A549 (cell line): ENCODE results near the gene QKI. TPM values are rescaled to one million over a fixed set of nuclear protein-coding genes. Genes with fewer than 3 reads are reported as not detected.

Experiments used
- ATAC-seq, 2 experiments: fragments of 200-7000 bp in 1 of 2; fragments of >200 bp in 1 of 2; cut with Nextera tagmentation in 1 of 2; cut with Tn5 transposase in 1 of 2; 3 replicates each; pipeline versions ENCODE4 v1.8.0 to v1.9.1; 2018 to 2020; ENCODE audit warnings: mild to moderate bottlenecking in 1 of 2, moderate library complexity in 1 of 2
- CTCF ChIA-PET: fragments of 300-600 bp; sonication (Branson Sonifier 250); formaldehyde crosslinking; extraction: SDS; loops from one replicate; lab custom pipeline; 2021; ENCODE audit warnings: antibody characterized with exemption, inconsistent platforms; lab: Yijun Ruan, JAX
- POLR2A ChIA-PET: fragments of 350-600 bp; formaldehyde crosslinking; extraction: SDS; loops from one replicate; lab custom pipeline; 2021; ENCODE audit warnings: antibody characterized with exemption, inconsistent platforms; lab: Yijun Ruan, JAX
- DNase-seq, 2 experiments: peaks; one replicate each; pipeline versions ENCODE4 v3.0.0 to v3.0.0-alpha.2; 2011 to 2016; ENCODE audit warnings: low read depth in 1 of 2, low spot score in 1 of 2
- FAIRE-seq: peaks from 2 replicates; lab custom pipeline; 2011; peaks lifted over from hg19 to GRCh38; lab: Jason Lieb, UNC
- H3K27ac ChIP-seq, 2 experiments: fragments of >200 bp; sonication (Bioruptor Twin); formaldehyde crosslinking; 3 replicates each; pipeline ENCODE4 v1.5.1; 2016 to 2017
- H3K4me1 ChIP-seq: fragments of >200 bp; sonication (Bioruptor Twin); formaldehyde crosslinking; 3 replicates; pipeline ENCODE4 v1.6.1; 2016
- H3K4me2 ChIP-seq: fragments of >200 bp; sonication (Bioruptor Twin); formaldehyde crosslinking; 3 replicates; pipeline ENCODE4 v1.6.1; 2016
- H3K4me3 ChIP-seq: fragments of >200 bp; sonication (Bioruptor Twin); formaldehyde crosslinking; 3 replicates; pipeline ENCODE4 v1.5.1; 2016
- H3K9me3 ChIP-seq: fragments of >200 bp; sonication (Bioruptor Twin); formaldehyde crosslinking; 3 replicates; pipeline ENCODE4 v1.6.1; 2016
- CBX2 ChIP-seq: fragments of 200-600 bp; sonication (generic); IDR thresholded peaks from 2 replicates; pipeline ENCODE4 v1.6.1; 2016; ENCODE audit warnings: low read depth, mild to moderate bottlenecking, borderline replicate concordance
- CEBPB ChIP-seq, 2 experiments: fragments of >200 bp in 1 of 2; sonication (Bioruptor Twin) in 1 of 2; formaldehyde crosslinking in 1 of 2; IDR thresholded peaks; 2 replicates each; pipeline ENCODE4 v1.6.1; 2012 to 2016
- CHD2 ChIP-seq: fragments of 150-350 bp; IDR thresholded peaks from 2 replicates; pipeline ENCODE4 v1.6.1; 2014; ENCODE audit warnings: low read length; ENCODE audit not compliant: partially characterized antibody
- CHD4 ChIP-seq: fragments of 200-600 bp; sonication (generic); IDR thresholded peaks from 2 replicates; pipeline ENCODE4 v1.6.1; 2016; ENCODE audit warnings: antibody characterized with exemption, mild to moderate bottlenecking, borderline replicate concordance
- EP300 ChIP-seq, 2 experiments: fragments of >200 bp; sonication (Bioruptor Twin); formaldehyde crosslinking; IDR thresholded peaks; 2 replicates in 1 of 2; 3 replicates in 1 of 2; pipeline ENCODE4 v1.6.1; 2016 to 2017
- ESRRA ChIP-seq: fragments of 150-350 bp; IDR thresholded peaks from 2 replicates; pipeline ENCODE4 v1.6.1; 2014; ENCODE audit warnings: mild to moderate bottlenecking, low read length, borderline replicate concordance
- FOSL2 ChIP-seq, 2 experiments: fragments of 450-650 bp in 1 of 2; fragments of >200 bp in 1 of 2; sonication (Bioruptor Twin) in 1 of 2; formaldehyde crosslinking; IDR thresholded peaks; 2 replicates each; pipeline versions ENCODE4 v1.5.0 to v1.6.1; 2016 to 2020; ENCODE audit warnings: mild to moderate bottlenecking in 1 of 2, moderate library complexity in 1 of 2
- GATA3 ChIP-seq: IDR thresholded peaks from 2 replicates; pipeline ENCODE4 v1.6.1; 2012; ENCODE audit warnings: borderline replicate concordance
- HOXB13 ChIP-seq: fragments of 250-450 bp; sonication (Bioruptor Pico); IDR thresholded peaks from 2 replicates; pipeline ENCODE4 v1.5.0; 2020; ENCODE audit warnings: low read depth, mild to moderate bottlenecking, moderate library complexity
- HOXB5 ChIP-seq: fragments of 250-450 bp; sonication (Bioruptor Pico); IDR thresholded peaks from 2 replicates; pipeline ENCODE4 v1.5.0; 2020; ENCODE audit warnings: mild to moderate bottlenecking, moderate library complexity
- JUN ChIP-seq, 2 experiments: fragments of >200 bp; sonication (Bioruptor Twin); formaldehyde crosslinking; IDR thresholded peaks; 2 replicates in 1 of 2; 3 replicates in 1 of 2; pipeline ENCODE4 v1.6.1; 2016 to 2017
- KDM5A ChIP-seq: fragments of 200-600 bp; sonication (generic); IDR thresholded peaks from 2 replicates; pipeline ENCODE4 v1.6.1; 2016; ENCODE audit warnings: antibody characterized with exemption, mild to moderate bottlenecking
- MYC ChIP-seq: IDR thresholded peaks from 2 replicates; pipeline ENCODE4 v1.6.1; 2012; ENCODE audit warnings: mild to moderate bottlenecking, inconsistent platforms, low read length, improper control_type of control experiment, borderline replicate concordance
- PHF8 ChIP-seq: fragments of 200-600 bp; sonication (generic); IDR thresholded peaks from 2 replicates; pipeline ENCODE4 v1.6.1; 2016; ENCODE audit warnings: low read depth, mild to moderate bottlenecking, antibody characterized with exemption, moderate library complexity, borderline replicate concordance
- POLR2AphosphoS2 ChIP-seq: conservative IDR thresholded peaks from 2 replicates; pipeline ENCODE4 v1.6.1; 2012; ENCODE audit warnings: low read length, improper control_type of control experiment, inconsistent platforms
- RAD21 ChIP-seq, 2 experiments: fragments of >200 bp in 1 of 2; sonication (Bioruptor Twin) in 1 of 2; formaldehyde crosslinking in 1 of 2; IDR thresholded peaks in 1 of 2; conservative IDR thresholded peaks in 1 of 2; 2 replicates in 1 of 2; 3 replicates in 1 of 2; pipeline ENCODE4 v1.6.1; 2012 to 2018; ENCODE audit warnings: inconsistent platforms in 1 of 2
- TFCP2L1 ChIP-seq: fragments of 250-450 bp; sonication (Bioruptor Pico); IDR thresholded peaks from 2 replicates; pipeline ENCODE4 v1.5.0; 2021; ENCODE audit warnings: mild to moderate bottlenecking
- USF2 ChIP-seq: fragments of 450-650 bp; IDR thresholded peaks from 2 replicates; pipeline ENCODE4 v1.6.1; 2014; ENCODE audit warnings: antibody characterized with exemption
- ZSCAN20 ChIP-seq: fragments of 250-450 bp; sonication (Bioruptor Pico); IDR thresholded peaks from 2 replicates; pipeline ENCODE4 v1.8.0; 2022; ENCODE audit warnings: mild to moderate bottlenecking, moderate library complexity
- WGBS: methylation state at CpG from one replicate; pipeline ENCODE4 v1.1.6; 2017; ENCODE audit errors: missing lambda C conversion rate; 5-methylcytosine and 5-hydroxymethylcytosine counted together
- polyA plus RNA-seq, 4 experiments: library from polyadenylated mRNA; depleted of rRNA in 3 of 4; stranded (reverse); fragments of >200 nt; fragmentation: RNase III in 1 of 4; extraction: RNeasy Plus Mini Kit Qiagen cat#74134 plus additional on column Dnase treatment in 1 of 4; gene quantifications; 2 replicates in 3 of 4; 3 replicates in 1 of 4; pipeline ENCODE4 v1.2.3, GENCODE V29; 2011 to 2017
- TF ChIP-seq, protein P1 (sequence below): fragments of >200 bp; sonication (Bioruptor Twin); formaldehyde crosslinking; IDR thresholded peaks from 2 replicates; pipeline ENCODE4 v1.6.1; 2016
- TF ChIP-seq, protein P2 (sequence below): fragments of 200-600 bp; sonication (generic); IDR thresholded peaks from 2 replicates; pipeline ENCODE4 v1.6.1; 2016; ENCODE audit warnings: antibody characterized with exemption, mild to moderate bottlenecking, moderate library complexity
- TF ChIP-seq, protein P3 (sequence below): IDR thresholded peaks from 2 replicates; pipeline ENCODE4 v1.6.1; 2012

Gene QKI
- polyA plus RNA-seq, 2 of the 4 experiments (the other 2 are of a cell fraction), result 71.9 to 98.2 TPM

DNA sequence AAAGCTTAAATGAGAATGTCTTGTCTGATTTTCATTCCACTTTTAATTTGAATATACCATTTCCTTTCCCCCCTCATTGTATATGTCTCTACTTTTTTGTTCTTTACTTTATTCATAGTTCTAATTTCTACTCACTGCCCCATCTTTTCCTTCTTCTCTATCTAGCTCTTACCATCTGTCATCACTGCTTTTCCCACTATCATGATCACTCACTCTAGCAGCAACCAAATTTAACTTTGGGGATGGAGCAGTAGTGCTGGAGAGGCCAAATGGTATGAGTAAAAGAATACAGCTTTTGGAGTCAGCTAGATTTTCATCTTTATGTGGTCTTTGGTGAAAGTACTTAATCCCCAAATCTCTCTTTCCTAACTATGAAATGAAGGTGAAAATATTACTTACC lies 25.5 kb downstream of the QKI start:
- TF ChIP-seq POLR2AphosphoS2 (no peak), MYC (no peak), HOXB5 (CRISPR knock-in tag) (no peak), CHD4 (no peak)
- TF ChIP-seq, all 56 proteins: peak for 0
- no peak for FAIRE-seq
- Histone ChIP-seq H3K4me1 (peaks cover 10% of the 10 kb centered on the region; the same call in 2 of the 3 replicates), H3K4me3 (no peak overlapping the region), H3K9me3 (no peaks in the 10 kb centered on the region), H3K27ac (no peak overlapping the region), H3K4me2 (no peak overlapping the region)
- DNase-seq, result no peak
- CTCF ChIA-PET, result no interaction called here
- POLR2A ChIA-PET, result no interaction called here
- ATAC-seq, result no peak

DNA sequence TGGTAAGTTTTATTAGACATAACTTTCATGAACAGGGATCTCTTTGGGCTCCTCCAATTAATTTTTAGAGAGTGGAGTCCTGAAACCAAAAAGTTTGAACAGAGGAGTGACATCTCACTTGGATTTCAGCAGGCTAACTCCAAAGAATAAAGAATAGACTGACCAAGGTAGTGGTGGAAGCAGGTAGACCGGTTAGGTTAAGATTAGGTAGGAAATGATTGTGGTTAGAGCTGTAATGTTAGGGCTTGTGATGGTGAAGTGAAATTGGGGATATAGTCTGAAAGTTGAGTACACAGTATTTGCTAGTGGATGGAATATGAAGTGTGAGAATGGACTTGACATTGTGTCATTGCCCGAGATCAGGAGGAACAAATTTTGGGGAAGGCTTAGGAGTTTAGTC lies 27.8 kb downstream of the QKI start:
- CTCF ChIA-PET, result no interaction called here
- FAIRE-seq (no peak), DNase-seq (no peak), ATAC-seq (no peak)
- H3K4me2 ChIP-seq, result no peak overlapping the region
- H3K27ac ChIP-seq, result no peak overlapping the region
- no peaks in the 10 kb centered on the region for H3K9me3 ChIP-seq
- TF ChIP-seq, protein P1, sequence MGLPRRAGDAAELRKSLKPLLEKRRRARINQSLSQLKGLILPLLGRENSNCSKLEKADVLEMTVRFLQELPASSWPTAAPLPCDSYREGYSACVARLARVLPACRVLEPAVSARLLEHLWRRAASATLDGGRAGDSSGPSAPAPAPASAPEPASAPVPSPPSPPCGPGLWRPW, result no peak
- no peak for TF ChIP-seq USF2
- no peak for TF ChIP-seq ZSCAN20 (CRISPR knock-in tag)
- no peak for TF ChIP-seq CHD2
- TF ChIP-seq, protein P2, sequence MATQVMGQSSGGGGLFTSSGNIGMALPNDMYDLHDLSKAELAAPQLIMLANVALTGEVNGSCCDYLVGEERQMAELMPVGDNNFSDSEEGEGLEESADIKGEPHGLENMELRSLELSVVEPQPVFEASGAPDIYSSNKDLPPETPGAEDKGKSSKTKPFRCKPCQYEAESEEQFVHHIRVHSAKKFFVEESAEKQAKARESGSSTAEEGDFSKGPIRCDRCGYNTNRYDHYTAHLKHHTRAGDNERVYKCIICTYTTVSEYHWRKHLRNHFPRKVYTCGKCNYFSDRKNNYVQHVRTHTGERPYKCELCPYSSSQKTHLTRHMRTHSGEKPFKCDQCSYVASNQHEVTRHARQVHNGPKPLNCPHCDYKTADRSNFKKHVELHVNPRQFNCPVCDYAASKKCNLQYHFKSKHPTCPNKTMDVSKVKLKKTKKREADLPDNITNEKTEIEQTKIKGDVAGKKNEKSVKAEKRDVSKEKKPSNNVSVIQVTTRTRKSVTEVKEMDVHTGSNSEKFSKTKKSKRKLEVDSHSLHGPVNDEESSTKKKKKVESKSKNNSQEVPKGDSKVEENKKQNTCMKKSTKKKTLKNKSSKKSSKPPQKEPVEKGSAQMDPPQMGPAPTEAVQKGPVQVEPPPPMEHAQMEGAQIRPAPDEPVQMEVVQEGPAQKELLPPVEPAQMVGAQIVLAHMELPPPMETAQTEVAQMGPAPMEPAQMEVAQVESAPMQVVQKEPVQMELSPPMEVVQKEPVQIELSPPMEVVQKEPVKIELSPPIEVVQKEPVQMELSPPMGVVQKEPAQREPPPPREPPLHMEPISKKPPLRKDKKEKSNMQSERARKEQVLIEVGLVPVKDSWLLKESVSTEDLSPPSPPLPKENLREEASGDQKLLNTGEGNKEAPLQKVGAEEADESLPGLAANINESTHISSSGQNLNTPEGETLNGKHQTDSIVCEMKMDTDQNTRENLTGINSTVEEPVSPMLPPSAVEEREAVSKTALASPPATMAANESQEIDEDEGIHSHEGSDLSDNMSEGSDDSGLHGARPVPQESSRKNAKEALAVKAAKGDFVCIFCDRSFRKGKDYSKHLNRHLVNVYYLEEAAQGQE, result no peak
- no peak for TF ChIP-seq CBX2
- no peak for TF ChIP-seq FOSL2 (IDR thresholded peaks at IDR 0.05)
- TF ChIP-seq FOSL2 (CRISPR knock-in tag; IDR thresholded peaks at IDR 0.05), result no peak
- TF ChIP-seq POLR2AphosphoS2, result no peak
- TF ChIP-seq JUN (IDR thresholded peaks at IDR 0.05), result no peak
- TF ChIP-seq HOXB13 (CRISPR knock-in tag), result no peak
- TF ChIP-seq HOXB5 (CRISPR knock-in tag), result no peak
- WGBS, result 81% methylated on average over 2 of the region's 2 CpGs
- POLR2A ChIA-PET, result interaction anchor here (0.6 kb wide), 1 partner anchor 652 kb away, joined by 4 read pairs; no protein-coding TSS in a partner anchor
- no peak overlapping the region for H3K4me3 ChIP-seq
- peaks cover 26% of the 10 kb centered on the region; the same call in 2 of the 3 replicates for H3K4me1 ChIP-seq

- POLR2A ChIA-PET, result interaction anchor here (0.6 kb wide), 1 partner anchor 181 kb away, joined by 6 read pairs; no protein-coding TSS in a partner anchor
- FAIRE-seq, result no peak
- TF ChIP-seq PHF8, result no peak
- TF ChIP-seq TFCP2L1, result no peak
- TF ChIP-seq, protein P2, result no peak
- TF ChIP-seq ESRRA, result no peak
- no peak for TF ChIP-seq GATA3
- TF ChIP-seq, protein P3, sequence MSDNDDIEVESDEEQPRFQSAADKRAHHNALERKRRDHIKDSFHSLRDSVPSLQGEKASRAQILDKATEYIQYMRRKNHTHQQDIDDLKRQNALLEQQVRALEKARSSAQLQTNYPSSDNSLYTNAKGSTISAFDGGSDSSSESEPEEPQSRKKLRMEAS, result no peak
- no peak for TF ChIP-seq ZSCAN20 (CRISPR knock-in tag)
- no peak for TF ChIP-seq RAD21 (conservative IDR thresholded peaks at IDR 0.05 in 1 of 2, IDR thresholded peaks at IDR 0.05 in 1 of 2)
- no peak for TF ChIP-seq KDM5A
- no peak for TF ChIP-seq CBX2
- TF ChIP-seq, protein P1, result no peak
- TF ChIP-seq CEBPB (IDR thresholded peaks at IDR 0.05), result no peak
- no peak for TF ChIP-seq EP300 (IDR thresholded peaks at IDR 0.05)
Measured at GRCh38 chr6:163444077-163444476, 29.6 kb downstream of the QKI start.

More at GRCh38 chr6:163444077-163444476, 29.6 kb downstream of the QKI start:
- ATAC-seq, result peak; percentile 87 to 88
- Histone ChIP-seq H3K4me2 (no peak overlapping the region), H3K9me3 (no peaks in the 10 kb centered on the region), H3K4me1 (peaks cover 36% of the 10 kb centered on the region; the same call in 2 of the 3 replicates), H3K27ac (no peak overlapping the region), H3K4me3 (no peak overlapping the region)
- DNase-seq, result peak in 1 of 2 experiments; percentile 15
- CTCF ChIA-PET, result interaction anchor here (1.5 kb wide), 1 partner anchor 14 kb away, joined by 3 read pairs; no protein-coding TSS in a partner anchor
- 85% methylated on average over 2 of the region's 2 CpGs for WGBS
